Lower leg skin (tissue), 4 donors: ENCODE measurements around the gene THOC1. TPM values are rescaled to one million over a fixed set of nuclear protein-coding genes. Genes with fewer than 3 reads are reported as not detected.
A peak's percentile ranks its signal among the peaks of the same experiment; 100 is the strongest.

Experiments used
- DNase-seq, 2 donors: peaks; one replicate each; pipeline ENCODE4 v3.0.0-alpha.2; 2019; ENCODE audit warnings: low spot score in 2 of 2
- H3K4me3 ChIP-seq: fragments of 200-600 bp; sonication (generic); 2 replicates; pipeline ENCODE4 v1.5.1; 2017; ENCODE audit warnings: mild to moderate bottlenecking, low read depth; ENCODE audit not compliant: poor library complexity, severe bottlenecking
- CTCF ChIP-seq, 3 donors: fragments of 450-650 bp; IDR thresholded peaks; one replicate each; pipeline ENCODE4 v1.5.1; 2016; ENCODE audit warnings: antibody characterized with exemption in 3 of 3, mild to moderate bottlenecking in 3 of 3, moderate library complexity in 2 of 3
- POLR2A ChIP-seq, 2 donors: fragments of 450-650 bp; IDR thresholded peaks; one replicate each; pipeline ENCODE4 v1.6.1; 2016 to 2017; ENCODE audit warnings: antibody characterized with exemption in 2 of 2, mild to moderate bottlenecking in 1 of 2, moderate library complexity in 1 of 2
- WGBS, 2 donors: methylation state at CpG; one replicate each; pipeline ENCODE4 v1.1.5; 2018; 5-methylcytosine and 5-hydroxymethylcytosine counted together
- intact Hi-C: fragments of 100-400 bp; cut with DNase I; formaldehyde crosslinking; loops from one replicate; pipeline ENCODE4 v1.15.0; 2023; ENCODE audit warnings: low total_unique reads
- total RNA-seq, 4 donors: library from RNA; depleted of rRNA; stranded (reverse); fragments of >200 nt; gene quantifications; one replicate each; pipeline ENCODE4 v1.1.0, GENCODE V29; 2016

The THOC1 gene
- total RNA-seq, 4 donors from 2014 or later = 28.8 to 61.6 (median 38.2) TPM

DNA sequence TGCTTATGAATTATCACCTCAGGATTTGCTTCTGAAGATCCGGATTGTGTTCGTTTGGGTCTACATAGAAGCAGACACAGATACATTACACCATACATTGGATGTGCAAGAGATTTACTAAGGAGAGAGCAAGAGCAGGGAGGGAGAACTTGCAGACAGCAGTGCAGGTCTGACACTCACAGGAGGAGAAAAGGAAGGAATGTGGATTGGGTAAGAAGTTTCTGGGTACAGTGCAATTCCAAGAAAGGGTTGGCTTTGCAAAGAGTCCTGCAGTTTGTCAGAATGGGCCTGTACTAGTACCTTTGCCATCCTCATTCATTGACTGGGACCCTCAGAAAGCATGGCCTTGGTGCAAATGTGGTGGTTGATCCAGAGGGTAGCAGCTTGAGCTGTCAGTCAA, 4.8 kb upstream of the THOC1 start:
- H3K4me3 ChIP-seq = no peak overlapping the region
- intact Hi-C loops = no loop called here
- TF ChIP-seq POLR2A (IDR thresholded peaks at IDR 0.05) = no peak
- no peak for TF ChIP-seq CTCF (IDR thresholded peaks at IDR 0.05)
- 75 to 81% methylated on average over 2 of the region's 2 CpGs for WGBS, 2 donors
- no peak for DNase-seq

DNA sequence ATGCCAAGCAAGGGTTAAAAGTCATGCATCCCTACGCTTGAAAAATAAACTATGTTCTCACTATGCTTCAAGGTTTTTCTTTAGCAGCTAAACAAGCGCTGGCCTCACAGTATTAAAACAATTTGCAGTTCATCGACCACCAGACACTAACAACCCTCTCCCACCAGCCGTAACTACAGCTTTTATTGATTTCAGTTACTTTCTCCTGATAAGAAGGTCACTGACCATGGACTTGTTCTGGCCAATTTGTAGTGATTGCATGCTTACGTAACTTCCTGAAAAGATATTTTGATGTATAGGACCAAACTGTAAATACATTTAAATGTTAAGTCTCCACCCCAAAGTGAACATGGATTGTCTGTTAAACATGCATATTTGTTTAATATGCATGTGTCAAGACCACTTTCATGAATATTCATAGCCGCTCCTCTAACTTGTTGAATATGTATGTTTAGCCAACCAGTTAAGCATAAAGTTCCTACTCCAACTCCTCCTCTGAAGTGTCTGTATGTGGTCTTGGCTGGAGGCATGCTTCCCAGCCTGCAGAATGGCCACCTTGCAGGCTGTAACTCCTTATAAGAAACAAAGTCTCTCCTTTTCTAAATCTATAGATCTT, 1.7 kb upstream of the THOC1 start:
- 83 to 88% methylated on average over 6 of the region's 6 CpGs for WGBS, 2 donors

GRCh38 chr18:267380-267687, 513 bp downstream of the THOC1 start:
- H3K4me3 ChIP-seq = peak overlapping the region; percentile 85
- 0 to 1% methylated on average over 8 to 9 of the region's 9 CpGs for WGBS, 2 donors
- TF ChIP-seq CTCF (IDR thresholded peaks at IDR 0.05) (no peak), POLR2A (IDR thresholded peaks at IDR 0.05) (no peak)

More for the DNA sequence above, 1.7 kb upstream of the THOC1 start:
- no peak overlapping the region for H3K4me3 ChIP-seq
- no peak for DNase-seq
- TF ChIP-seq POLR2A (IDR thresholded peaks at IDR 0.05) (no peak), CTCF (IDR thresholded peaks at IDR 0.05) (no peak)
- intact Hi-C loops = no loop called here

GRCh38 chr18:261398-262073, 6.3 kb downstream of the THOC1 start:
- WGBS, 2 donors = 98 to 100% methylated on average over 2 of the region's 2 CpGs
- TF ChIP-seq POLR2A (IDR thresholded peaks at IDR 0.05) (no peak), CTCF (IDR thresholded peaks at IDR 0.05) (no peak)
- intact Hi-C loops = no loop called here
- no peak overlapping the region for H3K4me3 ChIP-seq
- DNase-seq = no peak

More at GRCh38 chr18:267380-267687, 513 bp downstream of the THOC1 start:
- intact Hi-C loops = no loop called here
- no peak for DNase-seq

DNA sequence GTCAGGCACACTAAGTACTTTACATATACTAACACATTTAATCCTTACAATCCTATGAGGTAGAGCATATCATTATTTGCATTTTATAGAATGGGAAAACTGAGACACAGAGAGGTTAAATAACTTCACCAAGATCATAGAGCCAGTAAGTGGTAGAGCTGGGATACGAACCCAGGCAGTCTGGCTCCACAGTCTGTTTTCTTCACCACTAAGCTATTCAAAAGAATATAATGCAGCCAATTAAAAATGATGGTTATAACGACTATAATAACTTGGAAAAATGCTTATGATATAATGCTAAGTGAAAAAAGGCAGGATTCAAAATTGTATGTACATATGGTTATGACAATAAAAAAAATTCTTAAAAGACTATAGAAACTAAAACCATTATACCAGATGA, 7.3 kb downstream of the THOC1 start:
- no peak for DNase-seq
- no peak for TF ChIP-seq POLR2A (IDR thresholded peaks at IDR 0.05)
- no peak for TF ChIP-seq CTCF (IDR thresholded peaks at IDR 0.05)
- intact Hi-C loops = no loop called here
- no peak overlapping the region for H3K4me3 ChIP-seq
- WGBS, 2 donors = 81 to 84% methylated on average over 2 of the region's 2 CpGs

DNA sequence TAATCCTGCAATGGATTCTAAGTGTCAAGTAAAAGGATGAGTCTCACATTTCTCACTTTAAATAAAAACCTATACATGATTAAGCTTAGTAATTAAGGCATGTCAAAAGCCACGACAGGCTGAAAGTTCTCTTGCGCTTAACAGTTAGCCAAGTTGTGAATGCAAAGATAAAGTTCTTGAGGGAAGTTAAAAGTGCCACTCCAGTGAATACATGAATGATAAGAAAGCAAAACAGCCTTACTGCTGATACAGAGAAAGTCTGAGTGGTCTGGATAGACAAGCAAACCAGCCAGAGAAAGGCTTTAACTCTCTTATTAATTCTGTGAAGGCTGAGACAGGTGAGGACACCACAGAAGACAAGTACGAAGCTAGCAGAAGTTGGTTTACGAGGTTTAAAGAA, 12.7 kb downstream of the THOC1 start:
- DNase-seq = no peak
- WGBS, 2 donors = 94 to 97% methylated on average over 4 of the region's 4 CpGs
- intact Hi-C loops = no loop called here
- TF ChIP-seq CTCF (IDR thresholded peaks at IDR 0.05) (no peak), POLR2A (IDR thresholded peaks at IDR 0.05) (no peak)
- no peak overlapping the region for H3K4me3 ChIP-seq
